Measurements from ENCODE around the gene CACNA1D.

The CACNA1D gene

DNA sequence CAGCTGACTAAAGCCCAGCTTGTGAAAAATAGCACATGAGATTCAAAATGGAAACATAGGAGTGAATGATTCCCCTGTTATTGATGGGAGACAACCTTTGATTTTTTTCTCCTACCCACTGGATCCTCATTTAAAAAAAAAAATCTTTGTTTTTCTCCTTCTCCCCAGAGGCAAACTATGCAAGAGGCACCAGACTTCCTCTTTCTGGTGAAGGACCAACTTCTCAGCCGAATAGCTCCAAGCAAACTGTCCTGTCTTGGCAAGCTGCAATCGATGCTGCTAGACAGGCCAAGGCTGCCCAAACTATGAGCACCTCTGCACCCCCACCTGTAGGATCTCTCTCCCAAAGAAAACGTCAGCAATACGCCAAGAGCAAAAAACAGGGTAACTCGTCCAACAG is 2.6 kb downstream of the CACNA1D start:
- DNase-seq (ENCODE audit: extremely low read depth, low read depth), result no peak
- TF ChIP-seq, protein P1, sequence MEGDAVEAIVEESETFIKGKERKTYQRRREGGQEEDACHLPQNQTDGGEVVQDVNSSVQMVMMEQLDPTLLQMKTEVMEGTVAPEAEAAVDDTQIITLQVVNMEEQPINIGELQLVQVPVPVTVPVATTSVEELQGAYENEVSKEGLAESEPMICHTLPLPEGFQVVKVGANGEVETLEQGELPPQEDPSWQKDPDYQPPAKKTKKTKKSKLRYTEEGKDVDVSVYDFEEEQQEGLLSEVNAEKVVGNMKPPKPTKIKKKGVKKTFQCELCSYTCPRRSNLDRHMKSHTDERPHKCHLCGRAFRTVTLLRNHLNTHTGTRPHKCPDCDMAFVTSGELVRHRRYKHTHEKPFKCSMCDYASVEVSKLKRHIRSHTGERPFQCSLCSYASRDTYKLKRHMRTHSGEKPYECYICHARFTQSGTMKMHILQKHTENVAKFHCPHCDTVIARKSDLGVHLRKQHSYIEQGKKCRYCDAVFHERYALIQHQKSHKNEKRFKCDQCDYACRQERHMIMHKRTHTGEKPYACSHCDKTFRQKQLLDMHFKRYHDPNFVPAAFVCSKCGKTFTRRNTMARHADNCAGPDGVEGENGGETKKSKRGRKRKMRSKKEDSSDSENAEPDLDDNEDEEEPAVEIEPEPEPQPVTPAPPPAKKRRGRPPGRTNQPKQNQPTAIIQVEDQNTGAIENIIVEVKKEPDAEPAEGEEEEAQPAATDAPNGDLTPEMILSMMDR (IDR thresholded peaks at IDR 0.05; ENCODE audit: low read depth, low read length), result no peak

- TF ChIP-seq, protein P1 (IDR thresholded peaks at IDR 0.05; ENCODE audit: low read depth, low read length), result no peak
- no peak for DNase-seq (ENCODE audit: extremely low read depth, low read depth)
Observed at GRCh38 chr3:53498806-53499641, 4.6 kb downstream of the CACNA1D start.

DNA sequence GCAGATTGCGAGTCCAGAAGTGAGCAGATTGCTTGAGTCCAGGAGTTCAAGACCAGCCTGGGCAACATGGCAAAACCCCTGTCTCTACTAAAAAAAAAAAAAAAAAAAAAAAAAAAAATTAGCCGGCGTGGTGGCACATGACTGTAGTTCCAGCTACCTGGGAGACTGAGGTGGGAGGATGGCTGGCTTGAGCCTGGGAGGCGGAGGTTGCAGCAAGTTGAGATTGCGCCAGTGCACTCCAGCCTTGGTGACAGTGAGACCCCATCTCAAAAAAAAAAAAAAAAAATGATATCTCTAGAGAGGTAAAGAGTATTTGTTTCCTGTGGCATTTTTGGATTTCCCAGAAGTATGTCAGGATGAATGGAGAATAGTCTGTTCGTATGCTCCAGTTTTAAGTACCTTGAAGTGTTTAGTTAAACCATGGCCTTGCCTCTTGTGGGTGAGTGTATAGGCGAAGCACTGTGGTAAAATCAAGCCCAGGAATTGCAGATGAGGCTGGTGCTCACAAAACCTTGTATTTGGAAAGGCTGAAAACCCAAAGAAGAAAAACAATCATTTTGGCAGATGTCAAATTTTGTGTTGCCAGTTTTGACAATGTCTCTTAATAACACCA is 5.9 kb downstream of the CACNA1D start:
- DNase-seq (ENCODE audit: extremely low read depth, low read depth), result no peak
- TF ChIP-seq, protein P1 (IDR thresholded peaks at IDR 0.05; ENCODE audit: low read depth, low read length), result no peak

DNA sequence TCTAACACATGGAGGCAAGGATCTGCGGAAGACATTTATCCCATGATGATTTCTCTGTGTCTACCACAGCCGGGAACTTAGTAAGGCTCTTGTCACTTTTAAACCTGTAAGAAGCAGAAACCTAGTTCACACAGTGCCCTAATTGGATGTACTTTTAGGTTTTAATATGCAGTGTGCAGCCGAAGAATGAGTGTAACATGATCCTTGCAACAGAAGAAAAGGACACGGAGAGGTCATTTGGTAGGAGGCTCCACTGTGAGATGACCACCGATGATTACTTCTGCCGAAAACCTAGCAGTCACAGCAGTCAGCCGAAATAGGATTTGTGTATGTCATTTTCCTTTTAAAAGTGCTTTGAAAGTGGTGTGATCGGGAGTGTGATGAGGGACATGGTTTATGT is 6.8 kb downstream of the CACNA1D start:
- no peak for DNase-seq (ENCODE audit: extremely low read depth, low read depth)
- TF ChIP-seq, protein P1 (IDR thresholded peaks at IDR 0.05; ENCODE audit: low read depth, low read length), result no peak

DNA sequence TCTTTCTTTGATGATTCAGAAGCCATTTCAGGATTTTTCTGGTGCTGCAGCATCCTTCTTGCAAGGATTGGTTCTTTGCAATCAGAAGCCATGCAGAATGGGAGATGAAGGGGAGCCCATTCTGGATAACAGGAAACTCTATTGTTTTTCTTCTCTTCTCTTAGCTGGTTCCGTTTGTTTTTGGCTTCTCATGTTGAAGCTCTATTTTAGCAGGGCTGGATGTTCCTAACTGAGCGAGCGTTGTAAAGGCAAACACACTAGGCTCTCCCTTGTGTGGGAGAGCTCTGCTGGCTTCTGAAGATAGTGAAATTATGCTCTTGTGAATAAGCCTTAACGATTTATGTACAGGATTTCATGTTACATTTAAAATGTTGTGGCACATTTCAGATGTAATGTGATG is 8.3 kb downstream of the CACNA1D start:
- DNase-seq (ENCODE audit: extremely low read depth, low read depth), result no peak
- TF ChIP-seq, protein P1 (IDR thresholded peaks at IDR 0.05; ENCODE audit: low read depth, low read length), result no peak

GRCh38 chr3:53503195-53503594 is 8.8 kb downstream of the CACNA1D start:
- TF ChIP-seq, protein P1 (IDR thresholded peaks at IDR 0.05; ENCODE audit: low read depth, low read length), result no peak
- DNase-seq (ENCODE audit: extremely low read depth, low read depth), result no peak

GRCh38 chr3:53506110-53506762 is 11.8 kb downstream of the CACNA1D start:
- no peak for DNase-seq (ENCODE audit: extremely low read depth, low read depth)
- TF ChIP-seq, protein P1 (IDR thresholded peaks at IDR 0.05; ENCODE audit: low read depth, low read length), result no peak

Measured in AG09319 (cell line).